HG02970 (cell line): ENCODE results near the gene SUN3.
A peak's percentile ranks its signal among the peaks of the same experiment; 100 is the strongest.

Experiments used
- ATAC-seq: cut with Tn5 transposase; IDR thresholded peaks from one replicate; pipeline ENCODE4 v1.9.1; 2021; ENCODE audit warnings: mild to moderate bottlenecking, moderate library complexity, moderate number of reproducible peaks; ENCODE audit not compliant: unreplicated experiment, low FRiP score

Gene SUN3

GRCh38 chr7:48028938-48029337 is at the start of gene SUN3:
Gene SUN3, minus strand, starts transcription at chr7:48029107. Its CDS starts 169 bp downstream, at chr7:48028938.
- ATAC-seq, result no peak

- ATAC-seq, result no peak
Measured at GRCh38 chr7:48078470-48078869, 49.6 kb upstream of the SUN3 start.

GRCh38 chr7:48077423-48077822 is 48.5 kb upstream of the SUN3 start:
- no peak for ATAC-seq

- ATAC-seq, result no peak
Measured at GRCh38 chr7:48074204-48074654, 45.3 kb upstream of the SUN3 start.

GRCh38 chr7:48067475-48067874 is 38.6 kb upstream of the SUN3 start:
- ATAC-seq, result no peak

- no peak for ATAC-seq
Measured at GRCh38 chr7:48063985-48064384, 35.1 kb upstream of the SUN3 start.

GRCh38 chr7:48059706-48060105 is 30.8 kb upstream of the SUN3 start:
- ATAC-seq, result no peak

- ATAC-seq, result no peak
Measured at GRCh38 chr7:48058990-48059389, 30.1 kb upstream of the SUN3 start.

- no peak for ATAC-seq
Measured at GRCh38 chr7:48053736-48054135, 24.8 kb upstream of the SUN3 start.

GRCh38 chr7:48052748-48053147 is 23.8 kb upstream of the SUN3 start:
- no peak for ATAC-seq

GRCh38 chr7:48049850-48050249 is 20.9 kb upstream of the SUN3 start:
- no peak for ATAC-seq

- ATAC-seq, result no peak
Measured at GRCh38 chr7:48048113-48048512, 19.2 kb upstream of the SUN3 start.

- ATAC-seq, result no peak
Measured at GRCh38 chr7:48046458-48046857, 17.6 kb upstream of the SUN3 start.

- no peak for ATAC-seq
Measured at GRCh38 chr7:48045195-48045765, 16.4 kb upstream of the SUN3 start.

GRCh38 chr7:48042636-48043035 is 13.7 kb upstream of the SUN3 start:
- ATAC-seq, result no peak

GRCh38 chr7:48042216-48042615 is 13.3 kb upstream of the SUN3 start:
- no peak for ATAC-seq

GRCh38 chr7:48041653-48041970 is 12.7 kb upstream of the SUN3 start:
- ATAC-seq, result no peak

- no peak for ATAC-seq
Measured at GRCh38 chr7:48040944-48041652, 12.2 kb upstream of the SUN3 start.

GRCh38 chr7:48038815-48039506 is 10.1 kb upstream of the SUN3 start:
- no peak for ATAC-seq

GRCh38 chr7:48035967-48036478 is 7.1 kb upstream of the SUN3 start:
- no peak for ATAC-seq

GRCh38 chr7:48035301-48035966 is 6.5 kb upstream of the SUN3 start, which contains the start of gene C7orf57:
Gene C7orf57, plus strand, starts transcription at chr7:48035543. Its CDS starts 766 bp downstream, at chr7:48036309.
- ATAC-seq, result peak; percentile 97
